Stimulated activated CD4-positive, alpha-beta T cell treated with anti-CD3 and anti-CD28 coated beads, Interleukin-15, amount 100 ng/mL, for 1 hour (primary cell): ENCODE data around the gene ZNF300.
"Not testable (repeated sequence)": the region's sequence is repeated elsewhere in the genome, so short reads cannot be mapped to it uniquely, and the experiment has no call there.

ENCODE experiments used
- DNase-seq, 2 donors: peaks; one replicate each; pipeline ENCODE4 v3.0.0-alpha.2; 2020; ENCODE audit warnings: low read depth in 1 of 2, low spot score in 1 of 2

ZNF300 gene

GRCh38 chr5:150904479-150905311 is at the start of gene ZNF300:
ZNF300 (minus strand) TSS chr5:150904980; CDS start chr5:150903155, 1,825 bp downstream.
- DNase-seq: peak in 1 of 2 donors; percentile 25

- DNase-seq: no peak
Observed at GRCh38 chr5:150948539-150948938, 43.8 kb upstream of the ZNF300 start.

GRCh38 chr5:150946351-150946905 is 41.6 kb upstream of the ZNF300 start:
- DNase-seq: no peak

GRCh38 chr5:150945947-150946346 is 41.2 kb upstream of the ZNF300 start:
- no peak for DNase-seq

GRCh38 chr5:150945486-150945885 is 40.7 kb upstream of the ZNF300 start:
- DNase-seq: no peak

- no peak for DNase-seq
Observed at GRCh38 chr5:150931368-150931965, 26.7 kb upstream of the ZNF300 start.

- DNase-seq: no peak
Observed at GRCh38 chr5:150918613-150919012, 13.8 kb upstream of the ZNF300 start.

- DNase-seq: no peak
Observed at GRCh38 chr5:150912312-150912814, 7.6 kb upstream of the ZNF300 start.

- no peak for DNase-seq
Observed at GRCh38 chr5:150905312-150905683, 518 bp upstream of the ZNF300 start.

- DNase-seq: no peak
Observed at GRCh38 chr5:150901446-150901845, 3.3 kb downstream of the ZNF300 start.

- no peak for DNase-seq
Observed at GRCh38 chr5:150895431-150896428, 9.1 kb downstream of the ZNF300 start.

GRCh38 chr5:150879358-150879757 is 25.4 kb downstream of the ZNF300 start:
- DNase-seq: no peak

- DNase-seq: no peak
Observed at GRCh38 chr5:150862070-150862469, 42.7 kb downstream of the ZNF300 start.

- no peak for DNase-seq
Observed at GRCh38 chr5:150860246-150860821, 44.4 kb downstream of the ZNF300 start.

GRCh38 chr5:150856700-150857099 is 48.1 kb downstream of the ZNF300 start:
- not testable (repeated sequence) for DNase-seq

- DNase-seq: no peak
Observed at GRCh38 chr5:150853561-150853960, 51.2 kb downstream of the ZNF300 start.

GRCh38 chr5:150851039-150851438 is 53.7 kb downstream of the ZNF300 start:
- no peak for DNase-seq

GRCh38 chr5:150848271-150848670 is 56.5 kb downstream of the ZNF300 start:
- DNase-seq: no peak

- no peak for DNase-seq
Observed at GRCh38 chr5:150847334-150847695, 57.5 kb downstream of the ZNF300 start.

GRCh38 chr5:150846654-150847333 is 58.0 kb downstream of the ZNF300 start:
- DNase-seq: peak; percentile 12 to 26
